HL-60 (cell line): ENCODE data around the gene DCTN2.

ENCODE experiments used
- GABPA ChIP-seq: IDR thresholded peaks from 2 replicates; pipeline ENCODE4 v1.6.1; 2012; ENCODE audit warnings: low read depth
- REST ChIP-seq: IDR thresholded peaks from 2 replicates; pipeline ENCODE4 v1.6.1; 2012; ENCODE audit warnings: low read depth; ENCODE audit not compliant: insufficient replicate concordance
- SPI1 ChIP-seq: IDR thresholded peaks from 2 replicates; pipeline ENCODE4 v1.6.1; 2012; ENCODE audit warnings: low read depth, mild to moderate bottlenecking, borderline replicate concordance
- TF ChIP-seq, protein P1 (sequence below): IDR thresholded peaks from one replicate; pipeline ENCODE4 v1.5.1; 2011; ENCODE audit warnings: low read length, control low read depth, inconsistent platforms; ENCODE audit not compliant: insufficient read depth

GRCh38 chr12:57560516-57560915 is 13.5 kb upstream of the DCTN2 start:
- TF ChIP-seq, protein P1, sequence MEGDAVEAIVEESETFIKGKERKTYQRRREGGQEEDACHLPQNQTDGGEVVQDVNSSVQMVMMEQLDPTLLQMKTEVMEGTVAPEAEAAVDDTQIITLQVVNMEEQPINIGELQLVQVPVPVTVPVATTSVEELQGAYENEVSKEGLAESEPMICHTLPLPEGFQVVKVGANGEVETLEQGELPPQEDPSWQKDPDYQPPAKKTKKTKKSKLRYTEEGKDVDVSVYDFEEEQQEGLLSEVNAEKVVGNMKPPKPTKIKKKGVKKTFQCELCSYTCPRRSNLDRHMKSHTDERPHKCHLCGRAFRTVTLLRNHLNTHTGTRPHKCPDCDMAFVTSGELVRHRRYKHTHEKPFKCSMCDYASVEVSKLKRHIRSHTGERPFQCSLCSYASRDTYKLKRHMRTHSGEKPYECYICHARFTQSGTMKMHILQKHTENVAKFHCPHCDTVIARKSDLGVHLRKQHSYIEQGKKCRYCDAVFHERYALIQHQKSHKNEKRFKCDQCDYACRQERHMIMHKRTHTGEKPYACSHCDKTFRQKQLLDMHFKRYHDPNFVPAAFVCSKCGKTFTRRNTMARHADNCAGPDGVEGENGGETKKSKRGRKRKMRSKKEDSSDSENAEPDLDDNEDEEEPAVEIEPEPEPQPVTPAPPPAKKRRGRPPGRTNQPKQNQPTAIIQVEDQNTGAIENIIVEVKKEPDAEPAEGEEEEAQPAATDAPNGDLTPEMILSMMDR: no peak
- TF ChIP-seq GABPA: no peak
- TF ChIP-seq REST: no peak
- no peak for TF ChIP-seq SPI1
